ENCODE results near the gene TMCO6.
"Not testable (repeated sequence)": the region's sequence is repeated elsewhere in the genome, so short reads cannot be mapped to it uniquely, and the experiment has no call there.

TMCO6 gene

GRCh38 chr5:140639148-140639981, at the start of gene TMCO6:
Gene TMCO6, plus strand, starts transcription at chr5:140639451. Its CDS starts 77 bp downstream, at chr5:140639528.
- peak; percentile 95 for DNase-seq (ENCODE audit: low spot score)

- DNase-seq (ENCODE audit: low spot score) = no peak
Measured at GRCh38 chr5:140590861-140591260, 48.4 kb upstream of the TMCO6 start.

GRCh38 chr5:140591747-140592372, 47.4 kb upstream of the TMCO6 start:
- no peak for DNase-seq (ENCODE audit: low spot score)

- not testable (repeated sequence) for DNase-seq (ENCODE audit: low spot score)
Measured at GRCh38 chr5:140593070-140593469, 46.2 kb upstream of the TMCO6 start.

GRCh38 chr5:140594169-140594568, 45.1 kb upstream of the TMCO6 start:
- DNase-seq (ENCODE audit: low spot score) = no peak

GRCh38 chr5:140595538-140596300, 43.5 kb upstream of the TMCO6 start:
- no peak for DNase-seq (ENCODE audit: low spot score)

- no peak for DNase-seq (ENCODE audit: low spot score)
Measured at GRCh38 chr5:140596321-140596741, 42.9 kb upstream of the TMCO6 start.

GRCh38 chr5:140598836-140599235, 40.4 kb upstream of the TMCO6 start:
- no peak for DNase-seq (ENCODE audit: low spot score)

GRCh38 chr5:140600096-140600495, 39.2 kb upstream of the TMCO6 start:
- no peak for DNase-seq (ENCODE audit: low spot score)

- no peak for DNase-seq (ENCODE audit: low spot score)
Measured at GRCh38 chr5:140602147-140602546, 37.1 kb upstream of the TMCO6 start.

GRCh38 chr5:140603446-140603698, 35.9 kb upstream of the TMCO6 start:
- not testable (repeated sequence) for DNase-seq (ENCODE audit: low spot score)

GRCh38 chr5:140603734-140604133, 35.5 kb upstream of the TMCO6 start:
- DNase-seq (ENCODE audit: low spot score) = no peak

GRCh38 chr5:140605879-140606278, 33.4 kb upstream of the TMCO6 start:
- no peak for DNase-seq (ENCODE audit: low spot score)

- DNase-seq (ENCODE audit: low spot score) = no peak
Measured at GRCh38 chr5:140607031-140607430, 32.2 kb upstream of the TMCO6 start.

GRCh38 chr5:140608722-140609121, 30.5 kb upstream of the TMCO6 start:
- no peak for DNase-seq (ENCODE audit: low spot score)

GRCh38 chr5:140609126-140609525, 30.1 kb upstream of the TMCO6 start:
- DNase-seq (ENCODE audit: low spot score) = peak; percentile 72

- no peak for DNase-seq (ENCODE audit: low spot score)
Measured at GRCh38 chr5:140611020-140611521, 28.2 kb upstream of the TMCO6 start.

GRCh38 chr5:140622301-140622700, 16.9 kb upstream of the TMCO6 start:
- DNase-seq (ENCODE audit: low spot score) = no peak

GRCh38 chr5:140623061-140623460, 16.2 kb upstream of the TMCO6 start:
- not testable (repeated sequence) for DNase-seq (ENCODE audit: low spot score)

GRCh38 chr5:140624886-140625285, 14.4 kb upstream of the TMCO6 start:
- DNase-seq (ENCODE audit: low spot score) = not testable (repeated sequence)

GRCh38 chr5:140627972-140628371, 11.3 kb upstream of the TMCO6 start:
- no peak for DNase-seq (ENCODE audit: low spot score)

- peak; percentile 44 for DNase-seq (ENCODE audit: low spot score)
Measured at GRCh38 chr5:140628711-140629110, 10.5 kb upstream of the TMCO6 start.
